ENCODE data around the gene HRH1. TPM values are rescaled to one million over a fixed set of nuclear protein-coding genes. Genes with fewer than 3 reads are reported as not detected.

HRH1 gene
- total RNA-seq, 1 experiment from 2014 or later = 4.6 TPM

DNA sequence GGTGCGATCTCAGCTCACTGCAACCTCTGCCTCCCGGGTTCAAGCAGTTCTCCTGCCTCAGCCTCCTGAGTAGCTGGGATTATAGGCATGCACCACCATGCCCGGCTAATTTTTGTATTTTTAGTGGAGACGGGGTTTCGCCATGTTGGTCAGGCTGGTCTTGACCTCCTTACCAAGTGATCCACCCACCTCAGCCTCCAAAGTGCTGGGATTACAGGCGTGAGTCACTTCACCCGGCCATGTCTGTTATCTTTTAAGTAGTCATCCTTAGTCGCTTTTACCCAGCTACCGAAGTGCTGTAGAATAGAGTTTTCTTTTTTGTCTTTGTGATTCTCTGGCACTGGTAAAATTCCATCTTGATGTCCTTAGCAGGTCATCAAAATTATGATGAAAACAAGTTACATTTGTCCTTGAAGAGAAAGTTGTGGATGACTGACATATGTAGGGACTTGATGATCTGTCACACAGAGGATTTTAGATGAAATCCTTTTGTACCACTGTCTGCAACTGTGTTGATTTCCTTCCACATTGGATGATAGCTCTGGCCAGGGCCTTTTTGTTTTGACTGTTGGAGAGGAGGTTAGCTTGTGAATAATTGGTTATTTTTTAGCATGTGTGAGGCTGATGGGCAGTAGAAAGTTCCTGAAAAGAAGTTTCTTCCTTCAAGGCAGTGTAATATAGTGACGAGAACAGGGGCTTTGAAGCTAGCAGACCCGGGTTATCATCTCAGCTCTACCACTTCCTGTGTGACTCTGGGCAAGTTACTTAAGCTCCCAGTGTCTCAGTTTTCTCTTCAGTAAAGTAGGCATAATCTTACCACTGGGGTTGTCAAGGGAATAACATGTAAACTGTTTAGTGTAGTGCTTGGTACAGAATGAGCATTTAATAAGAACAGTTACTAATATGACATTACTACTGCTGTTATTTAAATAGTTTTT lies 136.7 kb downstream of the HRH1 start:
- intact Hi-C loops (cut with micrococcal nuclease; ENCODE audit: unreplicated experiment) = no loop called here
- Histone ChIP-seq H3K9me3 (ENCODE audit: control insufficient read depth, insufficient read depth, low read depth, low read length) (no peaks in the 10 kb centered on the region), H3K36me3 (ENCODE audit: control insufficient read depth, insufficient read depth, low read length) (no peaks in the 10 kb centered on the region), H3K27ac (ENCODE audit: low read length) (peak overlapping the region; percentile 51), H3K4me3 (ENCODE audit: low read depth in 2 of 2, low read length in 2 of 2) (no peak overlapping the region), H3K4me1 (ENCODE audit: control insufficient read depth, insufficient read depth, low read length) (peaks cover 33% of the 10 kb centered on the region), H3K27me3 (ENCODE audit: control insufficient read depth, insufficient read depth, low read length) (no peaks in the 10 kb centered on the region)
- ChIA-PET CTCF (no interaction called here), POLR2A (no interaction called here)
- no peak for TF ChIP-seq SIN3A (IDR thresholded peaks at IDR 0.05; ENCODE audit: borderline replicate concordance, insufficient read depth, low read depth, low read length)
- TF ChIP-seq, protein P1, sequence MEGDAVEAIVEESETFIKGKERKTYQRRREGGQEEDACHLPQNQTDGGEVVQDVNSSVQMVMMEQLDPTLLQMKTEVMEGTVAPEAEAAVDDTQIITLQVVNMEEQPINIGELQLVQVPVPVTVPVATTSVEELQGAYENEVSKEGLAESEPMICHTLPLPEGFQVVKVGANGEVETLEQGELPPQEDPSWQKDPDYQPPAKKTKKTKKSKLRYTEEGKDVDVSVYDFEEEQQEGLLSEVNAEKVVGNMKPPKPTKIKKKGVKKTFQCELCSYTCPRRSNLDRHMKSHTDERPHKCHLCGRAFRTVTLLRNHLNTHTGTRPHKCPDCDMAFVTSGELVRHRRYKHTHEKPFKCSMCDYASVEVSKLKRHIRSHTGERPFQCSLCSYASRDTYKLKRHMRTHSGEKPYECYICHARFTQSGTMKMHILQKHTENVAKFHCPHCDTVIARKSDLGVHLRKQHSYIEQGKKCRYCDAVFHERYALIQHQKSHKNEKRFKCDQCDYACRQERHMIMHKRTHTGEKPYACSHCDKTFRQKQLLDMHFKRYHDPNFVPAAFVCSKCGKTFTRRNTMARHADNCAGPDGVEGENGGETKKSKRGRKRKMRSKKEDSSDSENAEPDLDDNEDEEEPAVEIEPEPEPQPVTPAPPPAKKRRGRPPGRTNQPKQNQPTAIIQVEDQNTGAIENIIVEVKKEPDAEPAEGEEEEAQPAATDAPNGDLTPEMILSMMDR (IDR thresholded peaks at IDR 0.05) = no peak
- no peak for TF ChIP-seq POLR2AphosphoS5 (IDR thresholded peaks at IDR 0.05; ENCODE audit: low read depth, low read length)
- TF ChIP-seq TCF7L2 (IDR thresholded peaks at IDR 0.05; ENCODE audit: low read depth, low read length) = no peak
- TF ChIP-seq, protein P2, sequence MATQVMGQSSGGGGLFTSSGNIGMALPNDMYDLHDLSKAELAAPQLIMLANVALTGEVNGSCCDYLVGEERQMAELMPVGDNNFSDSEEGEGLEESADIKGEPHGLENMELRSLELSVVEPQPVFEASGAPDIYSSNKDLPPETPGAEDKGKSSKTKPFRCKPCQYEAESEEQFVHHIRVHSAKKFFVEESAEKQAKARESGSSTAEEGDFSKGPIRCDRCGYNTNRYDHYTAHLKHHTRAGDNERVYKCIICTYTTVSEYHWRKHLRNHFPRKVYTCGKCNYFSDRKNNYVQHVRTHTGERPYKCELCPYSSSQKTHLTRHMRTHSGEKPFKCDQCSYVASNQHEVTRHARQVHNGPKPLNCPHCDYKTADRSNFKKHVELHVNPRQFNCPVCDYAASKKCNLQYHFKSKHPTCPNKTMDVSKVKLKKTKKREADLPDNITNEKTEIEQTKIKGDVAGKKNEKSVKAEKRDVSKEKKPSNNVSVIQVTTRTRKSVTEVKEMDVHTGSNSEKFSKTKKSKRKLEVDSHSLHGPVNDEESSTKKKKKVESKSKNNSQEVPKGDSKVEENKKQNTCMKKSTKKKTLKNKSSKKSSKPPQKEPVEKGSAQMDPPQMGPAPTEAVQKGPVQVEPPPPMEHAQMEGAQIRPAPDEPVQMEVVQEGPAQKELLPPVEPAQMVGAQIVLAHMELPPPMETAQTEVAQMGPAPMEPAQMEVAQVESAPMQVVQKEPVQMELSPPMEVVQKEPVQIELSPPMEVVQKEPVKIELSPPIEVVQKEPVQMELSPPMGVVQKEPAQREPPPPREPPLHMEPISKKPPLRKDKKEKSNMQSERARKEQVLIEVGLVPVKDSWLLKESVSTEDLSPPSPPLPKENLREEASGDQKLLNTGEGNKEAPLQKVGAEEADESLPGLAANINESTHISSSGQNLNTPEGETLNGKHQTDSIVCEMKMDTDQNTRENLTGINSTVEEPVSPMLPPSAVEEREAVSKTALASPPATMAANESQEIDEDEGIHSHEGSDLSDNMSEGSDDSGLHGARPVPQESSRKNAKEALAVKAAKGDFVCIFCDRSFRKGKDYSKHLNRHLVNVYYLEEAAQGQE (IDR thresholded peaks at IDR 0.05; ENCODE audit: insufficient read depth in 1 of 2, low read depth in 2 of 2, low read length in 1 of 2) = no peak
- BruUV-seq (replicated peaks) = no TSS peak
- in situ Hi-C loops (cut with HindIII; ENCODE audit: low pct_unique_long_range_greater_than_20kb, low sequenced_read_pairs) = no loop called here
- no peak for DNase-seq (ENCODE audit: low read depth, low spot score)
- ATAC-seq = no peak

DNA sequence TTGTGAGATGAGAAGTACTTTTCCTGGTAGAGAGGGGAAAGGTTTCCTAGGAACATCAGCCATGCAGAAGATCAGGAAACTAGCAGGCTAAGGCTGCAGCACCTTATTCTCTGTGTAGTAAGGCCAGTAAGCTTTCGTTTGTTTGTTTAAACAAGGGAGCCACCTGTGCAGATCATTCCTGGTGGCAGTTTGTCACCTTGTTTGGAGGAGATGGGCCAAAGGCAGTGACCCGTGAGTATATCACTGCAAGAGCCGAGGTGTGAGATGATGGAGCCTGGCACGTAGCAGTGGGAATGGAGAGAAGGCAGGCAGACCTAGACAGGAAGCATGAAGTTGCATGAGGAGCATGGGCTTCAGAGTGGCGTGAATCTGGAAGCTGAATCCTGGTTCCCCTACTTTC lies 137.5 kb downstream of the HRH1 start:
- Histone ChIP-seq H3K9me3 (ENCODE audit: control insufficient read depth, insufficient read depth, low read depth, low read length) (no peaks in the 10 kb centered on the region), H3K4me1 (ENCODE audit: control insufficient read depth, insufficient read depth, low read length) (peaks cover 27% of the 10 kb centered on the region), H3K27me3 (ENCODE audit: control insufficient read depth, insufficient read depth, low read length) (no peaks in the 10 kb centered on the region), H3K27ac (ENCODE audit: low read length) (peak overlapping the region; percentile 51), H3K36me3 (ENCODE audit: control insufficient read depth, insufficient read depth, low read length) (no peaks in the 10 kb centered on the region), H3K4me3 (ENCODE audit: low read depth in 2 of 2, low read length in 2 of 2) (no peak overlapping the region)
- in situ Hi-C loops (cut with HindIII; ENCODE audit: low pct_unique_long_range_greater_than_20kb, low sequenced_read_pairs) = no loop called here
- intact Hi-C loops (cut with micrococcal nuclease; ENCODE audit: unreplicated experiment) = no loop called here
- DNase-seq (ENCODE audit: low read depth, low spot score) (no peak), ATAC-seq (no peak)
- TF ChIP-seq, protein P2 (IDR thresholded peaks at IDR 0.05; ENCODE audit: insufficient read depth in 1 of 2, low read depth in 2 of 2, low read length in 1 of 2) = no peak
- TF ChIP-seq SIN3A (IDR thresholded peaks at IDR 0.05; ENCODE audit: borderline replicate concordance, insufficient read depth, low read depth, low read length) = no peak
- TF ChIP-seq, protein P1 (IDR thresholded peaks at IDR 0.05) = no peak
- ChIA-PET CTCF (no interaction called here), POLR2A (no interaction called here)
- BruUV-seq (replicated peaks) = no TSS peak

Measured in Panc1 (cell line).